SJSA1 (cell line): ENCODE results near the gene COX8A. TPM values are rescaled to one million over a fixed set of nuclear protein-coding genes. Genes with fewer than 3 reads are reported as not detected.

Source experiments
- DNase-seq, 2 experiments: peaks; one replicate each; pipeline ENCODE4 v3.0.0-alpha.2; 2015 to 2020; ENCODE audit warnings: low spot score in 2 of 2, low read depth in 1 of 2
- H3K27ac ChIP-seq: fragments of 250-450 bp; sonication (Bioruptor Pico); 2 replicates; pipeline ENCODE4 v1.5.1; 2020; ENCODE audit warnings: mild to moderate bottlenecking, moderate library complexity
- H3K27me3 ChIP-seq: fragments of 250-450 bp; sonication (Bioruptor Pico); replicated peaks from 2 replicates; pipeline ENCODE4 v1.5.1; 2020; ENCODE audit warnings: mild to moderate bottlenecking, moderate library complexity
- H3K36me3 ChIP-seq: fragments of 250-450 bp; sonication (Bioruptor Pico); 2 replicates; pipeline ENCODE4 v1.5.1; 2020; ENCODE audit warnings: mild to moderate bottlenecking
- H3K4me1 ChIP-seq: fragments of 250-450 bp; sonication (Bioruptor Pico); replicated peaks from 2 replicates; pipeline ENCODE4 v1.6.1; 2021; ENCODE audit warnings: mild to moderate bottlenecking
- H3K4me3 ChIP-seq: fragments of 250-450 bp; sonication (Bioruptor Pico); 2 replicates; pipeline ENCODE4 v1.5.1; 2020; ENCODE audit warnings: mild to moderate bottlenecking
- H3K9me3 ChIP-seq: fragments of 250-450 bp; sonication (Bioruptor Pico); replicated peaks from 2 replicates; pipeline ENCODE4 v1.5.1; 2020; ENCODE audit warnings: mild to moderate bottlenecking
- total RNA-seq: library from RNA; depleted of rRNA; stranded (reverse); fragments of >200 nt; shearing (Covaris generic); gene quantifications from 2 replicates; pipeline ENCODE4 v1.2.3, GENCODE V29; 2014

COX8A gene
- total RNA-seq, 1 experiment from 2014 or later, result 1,062 TPM

GRCh38 chr11:63986156-63986931 lies 11.9 kb downstream of the COX8A start, which contains the start of gene OTUB1:
Gene OTUB1, plus strand, starts transcription at chr11:63986438. Its CDS starts 19 bp downstream, at chr11:63986457.
- Histone ChIP-seq H3K27ac (peak within 1 kb of the TSS; percentile 57), H3K27me3 (no peaks in the 10 kb centered on the region), H3K9me3 (no peaks in the 10 kb centered on the region), H3K36me3 (peaks cover 52% of the 10 kb centered on the region), H3K4me1 (peaks cover 19% of the 10 kb centered on the region), H3K4me3 (peak within 1 kb of the TSS; percentile 78)
- peak; percentile 91 to 97 for DNase-seq

- peaks cover 54% of the 10 kb centered on the region for H3K36me3 ChIP-seq
- H3K9me3 ChIP-seq, result no peaks in the 10 kb centered on the region
- no peaks in the 10 kb centered on the region for H3K27me3 ChIP-seq
- H3K27ac ChIP-seq, result peak overlapping the region; percentile 57
- H3K4me3 ChIP-seq, result peak overlapping the region; percentile 78
- DNase-seq, result no peak
- peaks cover 19% of the 10 kb centered on the region for H3K4me1 ChIP-seq
These were observed 12.6 kb downstream of the COX8A start for GRCh38 chr11:63986932-63987513.

- Histone ChIP-seq H3K9me3 (no peaks in the 10 kb centered on the region), H3K4me1 (peaks cover 12% of the 10 kb centered on the region), H3K27ac (no peak overlapping the region), H3K36me3 (peaks cover 90% of the 10 kb centered on the region), H3K4me3 (no peak overlapping the region), H3K27me3 (no peaks in the 10 kb centered on the region)
- no peak for DNase-seq
These were observed 17.1 kb downstream of the COX8A start for GRCh38 chr11:63991558-63991957.

GRCh38 chr11:63993100-63993499 lies 18.7 kb downstream of the COX8A start:
- no peak for DNase-seq
- Histone ChIP-seq H3K4me3 (no peak overlapping the region), H3K27me3 (no peaks in the 10 kb centered on the region), H3K27ac (no peak overlapping the region), H3K36me3 (peaks cover 92% of the 10 kb centered on the region), H3K4me1 (no peaks in the 10 kb centered on the region), H3K9me3 (no peaks in the 10 kb centered on the region)

GRCh38 chr11:63993993-63994392 lies 19.6 kb downstream of the COX8A start:
- H3K27ac ChIP-seq, result no peak overlapping the region
- H3K9me3 ChIP-seq, result no peaks in the 10 kb centered on the region
- H3K27me3 ChIP-seq, result no peaks in the 10 kb centered on the region
- H3K36me3 ChIP-seq, result peaks cover 92% of the 10 kb centered on the region
- H3K4me3 ChIP-seq, result no peak overlapping the region
- no peaks in the 10 kb centered on the region for H3K4me1 ChIP-seq
- no peak for DNase-seq

- H3K9me3 ChIP-seq, result no peaks in the 10 kb centered on the region; the same call in 1 of the 2 replicates
- H3K27me3 ChIP-seq, result no peaks in the 10 kb centered on the region
- peaks cover 94% of the 10 kb centered on the region for H3K36me3 ChIP-seq
- no peaks in the 10 kb centered on the region for H3K4me1 ChIP-seq
- no peak overlapping the region for H3K27ac ChIP-seq
- no peak for DNase-seq
- no peak overlapping the region for H3K4me3 ChIP-seq
These were observed 22.1 kb downstream of the COX8A start for GRCh38 chr11:63996512-63996911.

- peaks cover 94% of the 10 kb centered on the region for H3K36me3 ChIP-seq
- H3K4me3 ChIP-seq, result no peak overlapping the region
- peaks cover 6% of the 10 kb centered on the region; the same call in 1 of the 2 replicates for H3K4me1 ChIP-seq
- no peaks in the 10 kb centered on the region for H3K27me3 ChIP-seq
- DNase-seq, result no peak
- no peak overlapping the region for H3K27ac ChIP-seq
- no peaks in the 10 kb centered on the region; the same call in 1 of the 2 replicates for H3K9me3 ChIP-seq
These were observed 22.8 kb downstream of the COX8A start for GRCh38 chr11:63997104-63997700.

- Histone ChIP-seq H3K4me1 (peaks cover 7% of the 10 kb centered on the region; the same call in 1 of the 2 replicates), H3K36me3 (peaks cover 92% of the 10 kb centered on the region), H3K27me3 (no peaks in the 10 kb centered on the region), H3K27ac (no peak overlapping the region), H3K4me3 (no peak overlapping the region), H3K9me3 (no peaks in the 10 kb centered on the region; the same call in 1 of the 2 replicates)
- DNase-seq, result no peak
These were observed 23.4 kb downstream of the COX8A start for GRCh38 chr11:63997801-63998337.

- no peaks in the 10 kb centered on the region for H3K27me3 ChIP-seq
- no peak overlapping the region for H3K27ac ChIP-seq
- peaks cover 83% of the 10 kb centered on the region for H3K36me3 ChIP-seq
- no peak overlapping the region for H3K4me3 ChIP-seq
- peaks cover 7% of the 10 kb centered on the region; the same call in 1 of the 2 replicates for H3K4me1 ChIP-seq
- no peak for DNase-seq
- no peaks in the 10 kb centered on the region; the same call in 1 of the 2 replicates for H3K9me3 ChIP-seq
These were observed 24.3 kb downstream of the COX8A start for GRCh38 chr11:63998558-63999348.

GRCh38 chr11:63999349-64000025 lies 25.1 kb downstream of the COX8A start:
- H3K9me3 ChIP-seq, result no peaks in the 10 kb centered on the region; the same call in 1 of the 2 replicates
- H3K4me3 ChIP-seq, result no peak overlapping the region
- no peak overlapping the region for H3K27ac ChIP-seq
- no peak for DNase-seq
- peaks cover 7% of the 10 kb centered on the region; the same call in 1 of the 2 replicates for H3K4me1 ChIP-seq
- no peaks in the 10 kb centered on the region for H3K27me3 ChIP-seq
- peaks cover 78% of the 10 kb centered on the region for H3K36me3 ChIP-seq

GRCh38 chr11:64000026-64000739 lies 25.8 kb downstream of the COX8A start:
- no peak overlapping the region for H3K27ac ChIP-seq
- no peak overlapping the region for H3K4me3 ChIP-seq
- peaks cover 7% of the 10 kb centered on the region; the same call in 1 of the 2 replicates for H3K4me1 ChIP-seq
- no peaks in the 10 kb centered on the region; the same call in 1 of the 2 replicates for H3K9me3 ChIP-seq
- DNase-seq, result no peak
- H3K27me3 ChIP-seq, result no peaks in the 10 kb centered on the region
- H3K36me3 ChIP-seq, result peaks cover 73% of the 10 kb centered on the region
